Gastrocnemius medialis (tissue), 4 donors: ENCODE measurements around the gene PPP2R2B.

ENCODE experiments used
- POLR2A ChIP-seq, 2 donors: fragments of 450-650 bp; IDR thresholded peaks; one replicate each; pipeline ENCODE4 v1.6.1; 2017; ENCODE audit warnings: antibody characterized with exemption in 2 of 2, mild to moderate bottlenecking in 2 of 2, moderate library complexity in 2 of 2
- TF ChIP-seq, protein P1 (sequence below), 5 experiments: fragments of 450-650 bp in 3 of 5; fragments of 200-600 bp in 2 of 5; sonication (generic) in 2 of 5; IDR thresholded peaks in 4 of 5; conservative IDR thresholded peaks in 1 of 5; 1 replicate in 4 of 5; 2 replicates in 1 of 5; pipeline ENCODE4 v1.5.1; 2016 to 2019; ENCODE audit warnings: antibody characterized with exemption in 5 of 5, mild to moderate bottlenecking in 3 of 5, moderate library complexity in 3 of 5

DNA sequence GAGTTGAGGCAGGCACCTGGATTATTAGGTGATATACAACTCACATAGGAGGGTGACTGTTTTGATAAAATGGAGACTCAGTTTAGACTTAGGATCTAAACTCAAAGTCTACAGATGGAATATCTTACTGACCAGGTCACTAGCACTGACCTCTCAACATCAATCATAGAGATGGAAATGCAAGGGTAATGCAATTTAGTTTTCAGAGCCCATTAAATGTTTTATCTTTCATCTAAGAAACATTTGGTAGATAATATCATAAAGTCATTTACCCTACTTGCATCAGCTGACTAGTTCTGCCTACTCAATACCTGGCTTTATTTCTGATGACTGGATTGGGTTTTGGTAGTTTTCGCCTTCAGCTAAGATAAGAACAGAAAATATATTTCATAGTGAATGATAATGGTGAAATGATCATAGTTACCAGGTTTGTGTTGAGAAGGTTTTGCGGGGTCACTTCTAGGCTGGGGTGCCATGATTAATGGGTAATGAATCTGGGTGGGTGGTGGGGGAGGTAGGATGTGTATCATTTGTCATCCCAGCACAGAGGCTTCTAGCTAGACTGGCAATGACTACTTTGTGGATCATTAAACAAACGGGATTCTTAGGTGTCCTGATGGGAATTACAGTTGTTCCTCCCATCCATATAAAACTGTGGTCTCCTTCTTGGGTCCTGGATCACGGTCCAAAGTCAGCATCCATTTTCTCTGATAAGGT, 173.4 kb downstream of the PPP2R2B start:
- TF ChIP-seq, protein P1, sequence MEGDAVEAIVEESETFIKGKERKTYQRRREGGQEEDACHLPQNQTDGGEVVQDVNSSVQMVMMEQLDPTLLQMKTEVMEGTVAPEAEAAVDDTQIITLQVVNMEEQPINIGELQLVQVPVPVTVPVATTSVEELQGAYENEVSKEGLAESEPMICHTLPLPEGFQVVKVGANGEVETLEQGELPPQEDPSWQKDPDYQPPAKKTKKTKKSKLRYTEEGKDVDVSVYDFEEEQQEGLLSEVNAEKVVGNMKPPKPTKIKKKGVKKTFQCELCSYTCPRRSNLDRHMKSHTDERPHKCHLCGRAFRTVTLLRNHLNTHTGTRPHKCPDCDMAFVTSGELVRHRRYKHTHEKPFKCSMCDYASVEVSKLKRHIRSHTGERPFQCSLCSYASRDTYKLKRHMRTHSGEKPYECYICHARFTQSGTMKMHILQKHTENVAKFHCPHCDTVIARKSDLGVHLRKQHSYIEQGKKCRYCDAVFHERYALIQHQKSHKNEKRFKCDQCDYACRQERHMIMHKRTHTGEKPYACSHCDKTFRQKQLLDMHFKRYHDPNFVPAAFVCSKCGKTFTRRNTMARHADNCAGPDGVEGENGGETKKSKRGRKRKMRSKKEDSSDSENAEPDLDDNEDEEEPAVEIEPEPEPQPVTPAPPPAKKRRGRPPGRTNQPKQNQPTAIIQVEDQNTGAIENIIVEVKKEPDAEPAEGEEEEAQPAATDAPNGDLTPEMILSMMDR (IDR thresholded peaks at IDR 0.05 in 4 of 5, conservative IDR thresholded peaks at IDR 0.05 in 1 of 5), result no peak
- no peak for TF ChIP-seq POLR2A (IDR thresholded peaks at IDR 0.05)
